ENCODE results near the gene ACOT8. TPM values are rescaled to one million over a fixed set of nuclear protein-coding genes. Genes with fewer than 3 reads are reported as not detected.

ACOT8 gene
- total and polyA plus RNA-seq, 12 donors = 33.7 to 134 (median 62.5) TPM

GRCh38 chr20:45841407-45842129, 15.6 kb downstream of the ACOT8 start:
- H3K9me3 ChIP-seq (replicated peaks in 1 of 3) = no peaks in the 10 kb centered on the region
- TF ChIP-seq POLR2A (IDR thresholded peaks at IDR 0.05) (no peak), CTCF (IDR thresholded peaks at IDR 0.05) (no peak)
- H3K36me3 ChIP-seq (replicated peaks in 1 of 2) = peaks cover 0 to 76% of the 10 kb centered on the region in 2 donors
- 81 to 93% (median 88%) methylated on average over 10 of the region's 10 CpGs for WGBS, 4 donors
- H3K27ac ChIP-seq = peak overlapping the region in 3 of 5 donors; percentile 47 to 71 (median 63)
- peaks cover 12 to 43% of the 10 kb centered on the region in 2 donors for H3K4me1 ChIP-seq (replicated peaks in 1 of 2)
- peak in 1 of 7 donors; percentile 44 for DNase-seq
- H3K4me3 ChIP-seq = no peak overlapping the region
- intact Hi-C loops (cut with DNase I) = no loop called here
- no peaks in the 10 kb centered on the region for H3K27me3 ChIP-seq

- peak overlapping the region in 3 of 5 donors; percentile 47 to 71 (median 63) for H3K27ac ChIP-seq
- H3K9me3 ChIP-seq (replicated peaks in 1 of 3) = no peaks in the 10 kb centered on the region
- WGBS, 4 donors = 64 to 87% (median 82%) methylated on average over 6 to 25 of the region's 25 CpGs
- H3K36me3 ChIP-seq (replicated peaks in 1 of 2) = peaks cover 0 to 69% of the 10 kb centered on the region in 2 donors
- peaks cover 14 to 49% of the 10 kb centered on the region in 2 donors for H3K4me1 ChIP-seq (replicated peaks in 1 of 2)
- no peak overlapping the region for H3K4me3 ChIP-seq
- intact Hi-C loops (cut with DNase I) = no loop called here
- H3K27me3 ChIP-seq = no peaks in the 10 kb centered on the region
- peak in 2 of 7 donors; percentile 32 to 46 for DNase-seq
- TF ChIP-seq CTCF (IDR thresholded peaks at IDR 0.05) = no peak
- TF ChIP-seq POLR2A (IDR thresholded peaks at IDR 0.05) = no peak
Measured at GRCh38 chr20:45840700-45841198, 16.4 kb downstream of the ACOT8 start.

GRCh38 chr20:45836841-45837240, 20.4 kb downstream of the ACOT8 start:
- Histone ChIP-seq H3K27me3 (no peaks in the 10 kb centered on the region), H3K4me1 (replicated peaks in 1 of 2) (peaks cover 34 to 49% of the 10 kb centered on the region in 2 donors), H3K9me3 (replicated peaks in 1 of 3) (no peaks in the 10 kb centered on the region), H3K27ac (peak overlapping the region in 2 of 5 donors; percentile 21 to 96), H3K36me3 (replicated peaks in 1 of 2) (peaks cover 0 to 32% of the 10 kb centered on the region in 2 donors), H3K4me3 (no peak overlapping the region)
- TF ChIP-seq CTCF (IDR thresholded peaks at IDR 0.05) (no peak), POLR2A (IDR thresholded peaks at IDR 0.05) (no peak)
- peak in 2 of 7 donors; percentile 49 to 68 for DNase-seq
- intact Hi-C loops (cut with DNase I) = no loop called here
- WGBS, 4 donors = 11 to 20% (median 14%) methylated on average over 1 of the region's 1 CpG

- no peaks in the 10 kb centered on the region for H3K27me3 ChIP-seq
- intact Hi-C loops (cut with DNase I) = no loop called here
- H3K36me3 ChIP-seq (replicated peaks in 1 of 2) = peaks cover 0 to 22% of the 10 kb centered on the region in 2 donors
- 46 to 68% (median 62%) methylated on average over 5 of the region's 5 CpGs for WGBS, 4 donors
- no peaks in the 10 kb centered on the region for H3K9me3 ChIP-seq (replicated peaks in 1 of 3)
- peak overlapping the region; percentile 1 to 96 (median 94) for H3K27ac ChIP-seq
- peak overlapping the region in 1 of 4 donors; percentile 79 for H3K4me3 ChIP-seq
- H3K4me1 ChIP-seq (replicated peaks in 1 of 2) = peaks cover 31 to 39% of the 10 kb centered on the region in 2 donors
- peak; percentile 61 to 83 (median 73) for DNase-seq
- TF ChIP-seq POLR2A (IDR thresholded peaks at IDR 0.05) (peak in 1 of 2 donors; percentile 39), CTCF (IDR thresholded peaks at IDR 0.05) (no peak)
Measured at GRCh38 chr20:45835825-45836224, 21.4 kb downstream of the ACOT8 start.
